Measurements from ENCODE around the gene CAMSAP1.

CAMSAP1 gene

GRCh38 chr9:135941288-135941995 lies 34.1 kb upstream of the CAMSAP1 start:
- DNase-seq (ENCODE audit: low read depth in 2 of 2) = no peak

GRCh38 chr9:135939351-135940265 lies 32.3 kb upstream of the CAMSAP1 start:
- DNase-seq (ENCODE audit: low read depth in 2 of 2) = peak; percentile 35 to 41

GRCh38 chr9:135937521-135938489 lies 30.5 kb upstream of the CAMSAP1 start:
- DNase-seq (ENCODE audit: low read depth in 2 of 2) = no peak

- DNase-seq (ENCODE audit: low read depth in 2 of 2) = no peak
Measured at GRCh38 chr9:135933114-135933513, 25.8 kb upstream of the CAMSAP1 start.

GRCh38 chr9:135932656-135933055 lies 25.3 kb upstream of the CAMSAP1 start:
- no peak for DNase-seq (ENCODE audit: low read depth in 2 of 2)

GRCh38 chr9:135931349-135931820 lies 24.0 kb upstream of the CAMSAP1 start:
- no peak for DNase-seq (ENCODE audit: low read depth in 2 of 2)

GRCh38 chr9:135930446-135931345 lies 23.4 kb upstream of the CAMSAP1 start:
- DNase-seq (ENCODE audit: low read depth in 2 of 2) = no peak

- DNase-seq (ENCODE audit: low read depth in 2 of 2) = no peak
Measured at GRCh38 chr9:135929656-135930445, 22.5 kb upstream of the CAMSAP1 start.

GRCh38 chr9:135928731-135929655 lies 21.6 kb upstream of the CAMSAP1 start:
- no peak for DNase-seq (ENCODE audit: low read depth in 2 of 2)

GRCh38 chr9:135928074-135928730 lies 20.9 kb upstream of the CAMSAP1 start:
- no peak for DNase-seq (ENCODE audit: low read depth in 2 of 2)

- DNase-seq (ENCODE audit: low read depth in 2 of 2) = no peak
Measured at GRCh38 chr9:135927195-135928013, 20.1 kb upstream of the CAMSAP1 start.

- peak in 1 of 2 donors; percentile 28 for DNase-seq (ENCODE audit: low read depth in 2 of 2)
Measured at GRCh38 chr9:135926402-135927194, 19.3 kb upstream of the CAMSAP1 start.

GRCh38 chr9:135925496-135926133 lies 18.3 kb upstream of the CAMSAP1 start:
- DNase-seq (ENCODE audit: low read depth in 2 of 2) = peak in 1 of 2 donors; percentile 37

- DNase-seq (ENCODE audit: low read depth in 2 of 2) = no peak
Measured at GRCh38 chr9:135924628-135925338, 17.4 kb upstream of the CAMSAP1 start.

GRCh38 chr9:135923508-135923907 lies 16.2 kb upstream of the CAMSAP1 start:
- DNase-seq (ENCODE audit: low read depth in 2 of 2) = no peak
